UCSD-AML1 (cell line): Measurements from ENCODE around the gene ADGRG4.
"Not testable (repeated sequence)": the region's sequence is repeated elsewhere in the genome, so short reads cannot be mapped to it uniquely, and the experiment has no call there.

Experiments used
- DNase-seq: peaks from one replicate; lab custom pipeline; 2025; ENCODE audit not compliant: unreplicated experiment; lab: John Stamatoyannopoulos, UW

The ADGRG4 gene

DNA sequence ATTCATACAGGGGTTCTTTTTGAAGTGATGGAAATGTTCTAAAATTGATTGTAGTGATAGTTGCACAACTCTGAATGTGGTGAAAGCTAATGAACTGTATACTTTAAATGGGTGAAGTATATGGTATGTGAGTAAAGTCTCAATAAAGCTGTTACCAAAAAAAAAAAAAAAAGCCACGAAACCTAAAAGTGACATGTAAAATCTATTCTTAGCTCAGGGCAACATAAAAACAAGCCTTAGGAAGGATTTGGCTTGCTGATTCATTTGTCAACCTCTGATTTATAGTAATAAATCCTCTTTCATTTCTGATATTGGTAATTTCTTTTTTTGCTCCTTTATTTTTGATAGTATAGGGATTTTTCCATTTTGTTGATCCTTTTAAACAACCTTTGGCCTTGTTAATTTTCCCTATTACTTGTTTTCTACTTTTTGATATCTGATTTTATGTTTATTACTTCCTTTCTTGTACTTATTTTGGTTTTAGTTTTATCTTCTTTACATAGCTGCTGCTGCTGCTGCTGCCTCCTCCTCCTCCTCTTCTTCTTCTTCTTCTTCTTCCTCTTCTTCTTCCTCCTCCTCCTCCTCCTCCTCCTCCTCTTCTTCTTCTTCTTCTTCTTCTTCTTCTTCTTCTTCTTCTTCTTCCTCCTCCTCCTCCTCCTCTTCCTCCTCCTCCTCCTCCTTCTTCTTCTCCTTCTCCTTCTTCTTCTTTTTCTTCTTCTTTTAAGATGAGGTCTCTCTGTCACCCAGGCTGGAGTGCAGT lies 79.4 kb downstream of the ADGRG4 start:
- no peak for DNase-seq

DNA sequence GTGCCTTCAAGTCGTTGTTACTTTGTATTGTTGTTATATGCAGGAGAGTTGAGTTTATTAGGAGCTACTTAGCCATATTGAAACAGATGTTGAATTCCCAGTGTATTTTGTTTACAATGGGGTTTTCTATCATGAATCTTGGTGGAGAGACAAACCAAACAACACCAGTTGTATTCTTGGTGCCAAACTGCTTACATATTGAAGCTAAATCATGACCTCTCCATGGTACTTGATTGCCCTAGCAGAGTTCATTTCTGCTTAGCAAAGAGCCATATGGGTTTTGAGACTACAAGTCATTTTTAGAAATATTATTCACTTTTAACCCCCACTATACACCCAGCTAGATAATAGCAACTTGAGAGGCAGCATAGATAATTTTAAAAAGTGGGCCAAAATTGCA lies 85.4 kb downstream of the ADGRG4 start:
- DNase-seq = no peak

DNA sequence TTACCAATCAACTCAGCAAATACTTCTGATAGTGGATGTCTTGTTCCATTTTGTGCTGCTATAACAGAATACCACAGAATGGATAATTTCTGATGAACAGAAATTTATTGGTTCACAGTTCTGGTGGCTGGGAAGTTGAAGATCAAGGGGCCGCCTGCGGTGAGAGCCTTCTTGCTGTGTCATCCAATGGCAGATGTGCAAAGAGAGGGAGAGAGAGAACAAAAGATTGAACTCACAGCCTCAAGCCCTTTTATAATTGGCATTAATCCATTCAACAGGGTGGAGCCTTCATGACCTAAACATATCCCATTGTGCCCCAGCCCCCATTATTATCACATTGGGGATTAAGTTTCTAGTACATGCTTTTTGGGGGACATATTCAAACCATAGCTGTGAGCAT lies 86.1 kb downstream of the ADGRG4 start:
- DNase-seq = no peak

DNA sequence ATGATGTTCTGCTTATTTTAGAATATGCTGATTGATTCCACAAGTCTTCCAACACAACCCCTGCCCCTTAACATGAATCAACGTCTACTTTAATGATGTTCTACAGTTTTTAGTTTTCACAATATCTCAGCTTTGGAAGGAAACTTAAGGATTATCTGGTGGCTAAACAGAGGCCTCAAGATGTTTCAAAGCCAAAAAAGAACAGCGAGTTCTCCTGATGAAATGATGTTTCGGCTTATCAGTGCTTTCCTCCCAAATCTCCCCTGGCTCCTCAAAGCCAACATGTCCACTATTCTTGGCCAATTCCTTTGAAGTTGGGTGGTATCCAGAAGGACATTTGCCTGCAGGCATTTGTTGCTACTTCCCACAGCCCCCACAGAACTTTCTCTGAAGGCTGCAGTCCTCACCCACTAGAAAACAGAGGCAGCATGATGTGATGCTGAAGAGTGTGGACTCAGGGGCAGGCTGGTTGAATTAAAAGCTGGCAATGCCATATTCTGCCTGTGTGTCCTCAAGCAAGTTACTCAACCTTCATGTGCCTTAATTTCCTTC lies 87.3 kb downstream of the ADGRG4 start:
- no peak for DNase-seq

DNA sequence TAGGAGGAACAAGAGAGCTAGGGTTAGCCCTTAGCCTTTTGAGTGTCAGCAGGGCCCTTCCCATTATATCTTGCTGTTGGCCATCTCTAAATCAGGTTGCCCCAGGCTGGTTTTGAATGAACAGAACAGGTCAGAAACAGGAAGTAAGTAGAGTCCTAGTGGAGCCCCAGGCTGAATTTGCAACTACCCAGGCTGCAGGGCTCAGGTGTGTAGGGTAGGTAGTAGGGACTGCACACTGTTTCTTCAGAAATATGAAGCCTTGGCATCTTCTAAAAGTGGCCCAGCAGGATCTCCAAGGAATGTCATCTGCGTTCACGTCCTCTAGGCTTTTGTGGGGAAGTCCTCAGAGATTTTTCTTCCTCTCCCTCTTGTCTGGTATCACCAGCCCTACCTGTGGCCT lies 90.2 kb downstream of the ADGRG4 start:
- no peak for DNase-seq

DNA sequence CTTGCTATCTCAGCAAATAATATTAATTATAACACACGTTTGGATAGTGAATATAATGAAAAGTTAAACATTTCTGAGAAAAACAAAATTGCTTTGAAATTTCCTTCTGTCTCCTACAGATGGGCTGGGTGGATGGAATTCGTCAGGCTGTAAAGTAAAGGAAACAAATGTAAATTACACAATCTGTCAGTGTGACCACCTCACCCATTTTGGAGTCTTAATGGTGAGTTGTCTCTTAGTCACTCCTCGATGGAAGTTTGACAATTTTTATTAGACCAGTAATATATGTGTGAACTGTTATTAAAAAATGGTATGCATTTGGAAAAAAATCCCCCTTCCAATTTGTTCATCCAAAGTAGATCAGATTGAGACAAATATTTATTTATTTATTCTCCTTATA lies 94.5 kb downstream of the ADGRG4 start:
- DNase-seq = no peak

DNA sequence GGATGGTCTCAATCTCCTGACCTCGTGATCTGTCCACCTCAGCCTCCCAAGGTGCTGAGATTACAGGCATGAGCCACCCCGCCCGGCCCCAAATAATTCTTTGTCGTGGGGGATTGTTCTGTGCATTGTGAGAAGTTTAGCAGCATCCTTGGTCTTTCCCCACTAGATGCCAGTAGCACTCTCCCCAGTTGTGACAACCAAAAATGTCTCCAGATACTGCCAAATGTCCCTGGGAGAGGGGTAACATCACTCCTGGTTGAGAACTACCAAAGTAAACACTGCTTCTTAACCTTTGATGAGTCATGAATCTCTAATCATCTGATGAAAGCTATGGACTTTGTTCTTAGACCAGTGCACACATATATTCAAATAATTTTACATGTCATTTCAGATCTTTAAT lies 96.2 kb downstream of the ADGRG4 start:
- no peak for DNase-seq

DNA sequence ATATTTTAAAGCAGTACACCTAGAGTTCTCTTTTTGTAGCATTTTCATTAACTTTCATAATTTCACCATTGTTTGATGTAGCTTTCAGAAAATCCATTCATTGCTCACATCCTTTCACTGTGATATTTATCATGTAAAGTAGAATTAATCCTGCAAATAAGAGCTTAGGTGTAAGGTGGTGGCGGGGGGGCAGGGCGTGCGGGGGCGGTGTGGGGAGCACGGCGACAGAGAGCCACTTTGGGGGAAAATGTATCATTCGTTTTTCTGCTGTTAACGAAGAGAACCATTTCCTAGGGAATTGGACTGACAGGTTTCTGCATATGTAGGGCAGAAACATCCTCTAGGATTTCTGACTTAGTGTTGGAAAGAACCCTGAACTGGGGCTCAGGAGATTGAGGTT lies 104.4 kb downstream of the ADGRG4 start:
- DNase-seq = no peak

DNA sequence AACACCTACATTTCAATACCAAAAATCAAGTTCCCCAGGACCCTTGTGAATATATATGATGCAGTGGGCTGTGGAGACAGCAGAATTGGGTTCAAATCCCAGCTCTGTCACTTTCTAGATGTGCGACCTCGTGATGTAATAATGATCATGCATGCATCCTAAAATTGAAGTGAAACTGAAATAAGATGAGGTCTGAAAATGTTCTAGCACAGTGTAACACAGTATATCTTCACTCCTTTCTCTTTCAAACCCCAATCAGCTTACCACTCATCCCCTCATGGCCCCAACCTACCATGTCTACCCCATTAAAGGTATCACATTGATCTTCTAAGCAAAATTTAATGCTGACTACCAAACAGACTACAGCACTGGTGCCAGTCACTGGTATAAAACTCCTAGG lies 117.0 kb downstream of the ADGRG4 start:
- no peak for DNase-seq

DNA sequence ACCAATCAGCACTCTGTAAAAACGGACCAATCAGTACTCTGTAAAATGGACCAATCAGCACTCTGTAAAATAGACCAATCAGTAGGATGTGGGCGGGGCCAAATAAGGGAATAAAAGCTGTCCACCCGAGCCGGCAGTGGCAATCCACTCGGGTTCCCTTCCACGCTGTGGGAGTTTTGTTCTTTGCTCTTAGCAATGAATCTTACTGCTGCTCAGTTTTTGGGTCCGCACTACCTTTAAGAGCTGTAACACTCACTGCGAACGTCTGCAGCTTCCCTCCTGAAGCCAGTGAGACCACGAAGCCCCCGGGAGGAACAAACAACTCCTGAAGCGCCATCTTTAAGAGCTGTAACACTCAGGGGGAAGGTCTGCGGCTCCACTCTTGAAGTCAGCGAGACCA lies 120.6 kb downstream of the ADGRG4 start:
- DNase-seq = no peak

DNA sequence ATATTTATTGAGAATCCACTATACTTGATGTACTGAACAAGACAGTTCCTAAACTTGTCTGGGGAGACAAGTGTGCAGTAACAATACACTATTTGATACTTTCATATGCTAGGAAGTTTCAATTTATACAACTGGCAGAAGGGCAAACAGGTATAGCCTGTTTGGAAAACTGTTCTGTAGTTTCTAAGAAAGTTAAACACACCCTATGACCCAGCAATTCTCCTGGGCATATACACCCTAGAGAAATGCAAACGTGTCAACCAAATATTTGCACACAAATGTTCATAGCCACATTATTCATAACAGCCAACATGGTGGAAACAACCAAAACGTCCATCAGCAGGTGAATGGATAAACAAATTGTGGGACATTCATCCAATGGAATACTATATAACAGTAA lies 123.0 kb downstream of the ADGRG4 start:
- DNase-seq = no peak

DNA sequence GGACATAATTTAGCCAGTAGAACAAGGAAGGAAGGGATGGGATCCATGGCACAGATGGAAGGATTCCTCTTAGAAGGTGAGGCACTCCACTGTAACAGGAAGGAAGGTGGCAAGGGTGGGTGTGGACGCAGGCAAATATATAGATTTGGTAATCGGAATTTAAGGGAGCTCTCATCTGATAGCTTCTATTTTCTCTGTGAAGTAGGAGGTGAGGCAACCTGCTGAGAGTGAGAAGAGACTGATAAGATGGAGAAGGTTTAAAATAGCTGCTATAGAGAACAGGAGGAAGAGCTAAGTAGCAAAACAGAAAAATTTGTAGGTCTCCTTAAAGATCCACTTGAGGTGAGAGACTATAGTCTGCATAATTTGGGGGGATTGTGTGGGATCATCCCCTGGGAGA lies 125.2 kb downstream of the ADGRG4 start:
- DNase-seq = no peak

DNA sequence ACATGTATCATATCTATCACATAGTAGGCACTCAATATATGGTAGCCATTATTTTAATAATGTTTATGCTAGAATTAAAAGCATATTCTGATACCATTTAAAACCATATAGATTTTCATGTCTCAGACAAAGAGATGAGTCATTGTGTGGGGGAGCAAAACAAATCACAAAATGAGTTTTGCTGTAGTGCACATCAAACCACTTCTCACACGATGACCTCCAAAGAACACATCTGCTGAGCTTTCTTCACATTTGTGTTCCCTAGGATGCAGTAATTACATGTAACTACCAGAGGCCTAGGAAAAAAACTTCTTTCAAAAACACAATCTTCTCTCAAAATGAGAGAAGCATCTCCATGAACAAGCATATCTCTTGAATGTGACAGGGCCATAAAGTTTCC lies 130.9 kb downstream of the ADGRG4 start:
- no peak for DNase-seq

DNA sequence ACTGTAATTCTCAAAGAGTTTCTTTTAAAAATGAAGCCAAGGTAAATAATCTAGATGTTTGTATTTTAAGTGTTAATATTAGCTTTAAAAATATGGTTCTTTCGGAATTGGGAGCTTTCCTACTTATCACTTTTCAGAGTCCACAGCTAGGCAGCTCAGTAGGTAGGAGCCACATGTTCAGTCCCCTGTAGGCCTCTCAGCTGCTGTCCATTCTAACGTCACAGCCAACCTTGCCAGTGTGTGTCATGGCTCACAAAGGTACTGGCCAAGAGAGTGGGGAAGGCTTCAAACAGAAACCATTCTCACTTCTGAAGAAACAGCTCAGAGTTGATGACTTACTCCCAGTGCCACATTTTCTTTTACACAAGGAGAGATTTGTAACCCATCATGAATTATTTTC lies 137.0 kb downstream of the ADGRG4 start:
- no peak for DNase-seq

DNA sequence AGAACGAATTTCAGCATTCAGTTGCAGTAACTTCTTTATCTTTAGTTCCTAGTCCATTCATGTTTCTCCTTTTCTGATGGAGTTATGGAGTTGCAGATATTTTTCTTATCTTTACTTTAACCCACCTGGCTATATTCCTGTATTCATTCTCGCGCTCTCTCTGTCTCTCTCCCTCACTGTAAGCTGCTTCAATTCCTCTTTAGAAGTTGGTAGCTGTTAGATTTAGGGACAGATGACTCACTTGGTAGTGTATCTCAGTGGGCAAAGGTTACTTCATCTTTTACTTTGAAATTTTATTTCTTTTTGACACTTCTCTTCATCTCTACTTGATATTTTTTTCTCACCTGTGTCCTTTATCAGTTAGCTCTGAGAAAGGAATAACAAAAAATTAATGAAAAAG lies 137.4 kb downstream of the ADGRG4 start:
- DNase-seq = no peak

DNA sequence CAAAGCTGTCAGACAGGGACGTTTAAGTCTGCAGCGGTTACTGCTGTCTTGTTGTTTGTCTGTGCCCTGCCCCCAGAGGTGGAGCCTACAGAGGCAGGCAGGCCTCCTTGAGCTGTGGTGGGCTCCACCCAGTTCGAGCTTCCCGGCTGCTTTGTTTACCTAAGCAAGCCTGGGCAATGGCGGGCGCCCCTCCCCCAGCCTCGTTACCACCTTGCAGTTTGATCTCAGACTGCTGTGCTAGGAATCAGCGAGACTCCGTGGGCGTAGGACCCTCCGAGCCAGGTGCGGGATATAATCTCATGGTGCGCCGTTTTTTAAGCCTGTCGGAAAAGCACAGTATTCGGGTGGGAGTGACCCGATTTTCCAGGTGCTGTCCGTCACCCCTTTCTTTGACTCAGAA lies 144.9 kb downstream of the ADGRG4 start:
- not testable (repeated sequence) for DNase-seq

DNA sequence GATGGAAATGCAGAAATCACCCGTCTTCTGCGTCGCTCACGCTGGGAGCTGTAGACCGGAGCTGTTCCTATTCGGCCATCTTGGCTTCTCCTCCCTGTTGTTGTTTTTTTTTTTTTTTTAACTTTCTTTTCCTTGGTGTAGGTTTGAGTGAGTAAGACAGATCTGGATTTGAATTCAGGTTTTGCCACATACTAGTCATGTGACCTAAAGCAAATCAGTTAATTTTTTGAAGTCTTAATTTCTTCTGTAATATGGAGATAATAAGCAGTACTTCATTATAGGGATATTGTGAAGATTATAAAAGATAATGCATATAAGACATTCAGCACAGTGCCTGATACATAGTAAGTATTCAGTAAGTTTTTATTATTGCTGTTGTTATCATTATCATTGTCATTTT lies 145.4 kb downstream of the ADGRG4 start:
- DNase-seq = no peak

DNA sequence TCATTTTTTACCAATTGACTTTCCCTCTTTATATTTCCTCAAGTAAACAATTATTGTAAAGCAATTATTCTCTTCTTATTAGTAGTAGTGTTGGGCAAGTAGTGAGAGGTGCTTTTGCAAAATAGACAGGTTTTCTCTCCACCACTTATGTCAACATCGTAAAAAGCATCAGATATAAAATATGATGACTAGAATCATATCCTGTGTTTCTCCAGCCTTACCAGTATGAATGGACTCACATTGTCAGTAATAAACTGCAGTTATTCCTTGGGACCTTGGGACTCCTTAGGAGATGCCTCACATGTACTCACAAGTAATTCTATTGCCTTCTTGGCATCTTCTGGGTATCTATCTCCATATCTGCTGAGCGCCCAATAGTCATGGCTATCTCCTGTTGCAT lies 146.5 kb downstream of the ADGRG4 start:
- DNase-seq = no peak

DNA sequence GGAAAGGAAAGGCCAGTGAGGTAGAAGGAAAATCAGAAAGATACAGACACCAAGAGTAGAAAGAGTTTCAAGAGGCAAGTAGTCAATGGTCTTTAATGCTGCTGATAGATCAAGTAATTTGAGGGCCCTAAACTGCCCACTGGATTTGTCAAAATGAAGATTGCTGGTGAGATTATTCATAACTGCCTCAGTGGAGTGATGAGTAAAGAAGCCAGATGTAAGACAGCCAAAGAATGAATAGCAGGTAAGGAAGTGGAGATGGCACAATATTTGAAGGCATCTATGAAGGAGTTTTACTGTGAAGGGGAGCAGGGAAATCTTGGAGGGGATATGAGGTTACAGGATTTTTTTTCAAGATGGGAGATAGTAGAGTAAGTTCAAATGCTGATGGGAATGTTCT lies 147.2 kb downstream of the ADGRG4 start:
- no peak for DNase-seq

DNA sequence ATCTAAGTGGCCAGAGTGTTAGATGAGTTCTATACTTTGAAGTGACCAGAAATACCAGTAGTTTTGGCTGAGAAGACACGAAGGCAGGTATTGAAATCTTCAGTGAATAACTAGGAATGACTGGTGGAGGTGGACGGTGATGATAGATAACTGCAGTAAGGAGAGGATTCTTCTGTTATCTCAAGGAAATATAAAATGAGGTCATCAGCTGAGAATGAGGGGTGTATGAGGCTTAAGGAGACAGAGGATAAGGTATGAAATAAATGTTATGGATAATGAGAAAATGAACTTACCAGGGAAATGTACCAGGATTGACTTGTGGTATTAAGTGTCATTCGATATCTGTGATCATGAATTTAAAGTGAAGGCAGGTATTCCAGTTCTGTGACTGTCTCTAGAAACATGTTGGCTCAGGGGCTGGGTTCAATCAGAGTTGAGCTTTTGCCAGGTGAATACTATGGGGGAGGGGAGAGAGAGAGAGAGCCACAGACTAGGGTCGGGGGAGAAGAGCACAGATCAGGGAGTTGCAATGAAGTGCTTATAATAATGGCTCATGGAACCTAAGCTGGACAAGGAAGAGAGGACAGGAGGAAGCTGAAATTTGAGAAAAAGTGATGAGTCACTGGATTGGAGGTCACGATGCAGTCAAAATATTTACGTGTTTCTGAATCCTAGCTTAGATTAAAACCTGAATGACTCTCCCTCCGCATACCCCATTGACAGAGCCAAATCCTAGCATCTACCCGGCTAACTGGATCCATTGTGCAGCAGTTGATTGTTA lies 149.5 kb downstream of the ADGRG4 start:
- no peak for DNase-seq

DNA sequence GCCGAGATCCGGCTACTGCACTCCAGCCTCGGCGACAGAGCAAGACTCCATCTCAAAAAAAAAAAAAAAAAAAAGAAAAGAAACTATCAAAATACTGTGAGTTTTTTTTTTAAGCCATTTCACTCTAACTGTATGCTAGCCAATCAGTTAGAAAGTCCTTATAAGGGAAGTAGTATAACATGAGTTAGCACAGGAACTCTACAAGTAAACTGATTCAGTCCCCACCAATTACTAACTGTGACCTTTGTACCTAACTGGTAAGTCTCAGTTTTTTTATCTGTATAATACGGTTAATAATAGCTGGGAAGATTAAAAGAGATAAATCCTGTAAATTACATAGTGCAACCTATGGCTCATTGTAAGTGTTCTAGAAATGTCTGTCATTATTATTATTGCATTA lies 151.9 kb downstream of the ADGRG4 start:
- DNase-seq = no peak

DNA sequence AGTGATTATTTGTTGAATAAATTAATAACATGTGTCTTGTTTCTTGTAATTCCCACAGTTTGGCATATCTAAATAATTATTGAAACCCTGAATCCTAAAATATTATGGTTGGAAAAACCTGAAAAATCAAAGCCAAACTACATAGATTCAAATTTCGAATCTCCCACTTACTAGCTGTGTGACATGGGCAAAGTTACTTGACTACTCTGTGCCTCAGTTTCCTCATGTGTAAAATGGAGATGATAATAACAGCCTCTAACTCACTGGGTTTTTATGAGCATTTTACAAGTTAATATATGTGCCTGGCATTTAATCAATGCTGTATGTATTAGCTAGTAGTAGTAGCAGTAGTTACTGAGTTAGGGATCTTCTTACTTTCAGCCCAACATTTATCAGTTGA lies 152.4 kb downstream of the ADGRG4 start:
- no peak for DNase-seq
